ENCODE results near the gene ARL14EPL. TPM values are rescaled to one million over a fixed set of nuclear protein-coding genes. Genes with fewer than 3 reads are reported as not detected.

ARL14EPL gene
- total RNA-seq, 4 donors from 2014 or later = 0.15 TPM; not detected in 3

DNA sequence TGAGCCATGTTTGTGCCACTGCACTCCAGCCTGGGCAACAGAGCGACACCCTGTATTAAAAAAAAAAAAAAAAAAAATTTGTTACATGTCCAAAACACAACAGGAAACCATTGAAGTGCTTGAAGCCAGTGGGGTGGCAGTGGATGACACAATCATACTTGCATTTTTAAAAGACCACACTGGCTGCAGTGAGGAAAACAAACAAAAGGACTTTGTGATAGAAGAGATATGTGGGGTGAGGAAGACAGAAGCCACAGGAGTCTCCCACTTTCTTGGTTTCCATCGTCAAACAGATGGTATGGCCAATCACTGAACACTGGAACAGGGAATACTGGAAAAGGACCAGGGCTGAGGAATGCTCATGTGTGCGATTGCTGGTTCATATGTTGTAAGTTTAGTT is 31.7 kb downstream of the ARL14EPL start:
- TF ChIP-seq POLR2AphosphoS5 (IDR thresholded peaks at IDR 0.05) (no peak), CTCF (IDR thresholded peaks at IDR 0.05) (no peak), EP300 (IDR thresholded peaks at IDR 0.05) (no peak), POLR2A (IDR thresholded peaks at IDR 0.05) (no peak)
- ATAC-seq = no peak
- H3K4me3 ChIP-seq = no peak overlapping the region
- no peaks in the 10 kb centered on the region for H3K36me3 ChIP-seq
- WGBS, 2 donors (ENCODE audit: low coverage in 1 of 2) = 80 to 87% methylated on average over 2 of the region's 3 CpGs
- H3K4me1 ChIP-seq = no peaks in the 10 kb centered on the region
- peaks cover 35% of the 10 kb centered on the region for H3K27me3 ChIP-seq
- no peak overlapping the region for H3K27ac ChIP-seq
- no peaks in the 10 kb centered on the region for H3K9me3 ChIP-seq

GRCh38 chr5:116068028-116068632 is 35.9 kb downstream of the ARL14EPL start:
- TF ChIP-seq POLR2AphosphoS5 (IDR thresholded peaks at IDR 0.05) (no peak), CTCF (IDR thresholded peaks at IDR 0.05) (peak; percentile 75 to 82 (median 79))
- Histone ChIP-seq H3K27me3 (peaks cover 21% of the 10 kb centered on the region), H3K36me3 (no peaks in the 10 kb centered on the region), H3K4me3 (no peak overlapping the region), H3K9me3 (no peaks in the 10 kb centered on the region), H3K4me1 (no peaks in the 10 kb centered on the region), H3K27ac (no peak overlapping the region)
- no peak for ATAC-seq
- WGBS, 2 donors (ENCODE audit: low coverage in 1 of 2) = 9 to 12% methylated on average over 4 of the region's 4 CpGs

GRCh38 chr5:116071211-116071610 is 38.9 kb downstream of the ARL14EPL start:
- Histone ChIP-seq H3K36me3 (no peaks in the 10 kb centered on the region), H3K27ac (no peak overlapping the region), H3K9me3 (no peaks in the 10 kb centered on the region), H3K4me1 (no peaks in the 10 kb centered on the region), H3K27me3 (peaks cover 9% of the 10 kb centered on the region), H3K4me3 (no peak overlapping the region)
- 78 to 92% methylated on average over 1 of the region's 1 CpG for WGBS, 2 donors (ENCODE audit: low coverage in 1 of 2)
- no peak for ATAC-seq
- no peak for TF ChIP-seq POLR2A (IDR thresholded peaks at IDR 0.05)
- no peak for TF ChIP-seq CTCF (IDR thresholded peaks at IDR 0.05)
- no peak for TF ChIP-seq EP300 (IDR thresholded peaks at IDR 0.05)
- no peak for TF ChIP-seq POLR2AphosphoS5 (IDR thresholded peaks at IDR 0.05)

- Histone ChIP-seq H3K4me1 (no peaks in the 10 kb centered on the region), H3K4me3 (no peak overlapping the region), H3K9me3 (no peaks in the 10 kb centered on the region), H3K27me3 (no peaks in the 10 kb centered on the region), H3K27ac (no peak overlapping the region), H3K36me3 (peaks cover 0 to 3% of the 10 kb centered on the region in 2 donors)
- WGBS, 2 donors (ENCODE audit: low coverage in 1 of 2) = 52 to 62% methylated on average over 3 to 6 of the region's 6 CpGs
- no peak for ATAC-seq
- TF ChIP-seq CTCF (IDR thresholded peaks at IDR 0.05) (no peak), POLR2AphosphoS5 (IDR thresholded peaks at IDR 0.05) (no peak), EP300 (IDR thresholded peaks at IDR 0.05) (no peak), POLR2A (IDR thresholded peaks at IDR 0.05) (no peak)
Observed at GRCh38 chr5:116075191-116075831, 43.0 kb downstream of the ARL14EPL start.

DNA sequence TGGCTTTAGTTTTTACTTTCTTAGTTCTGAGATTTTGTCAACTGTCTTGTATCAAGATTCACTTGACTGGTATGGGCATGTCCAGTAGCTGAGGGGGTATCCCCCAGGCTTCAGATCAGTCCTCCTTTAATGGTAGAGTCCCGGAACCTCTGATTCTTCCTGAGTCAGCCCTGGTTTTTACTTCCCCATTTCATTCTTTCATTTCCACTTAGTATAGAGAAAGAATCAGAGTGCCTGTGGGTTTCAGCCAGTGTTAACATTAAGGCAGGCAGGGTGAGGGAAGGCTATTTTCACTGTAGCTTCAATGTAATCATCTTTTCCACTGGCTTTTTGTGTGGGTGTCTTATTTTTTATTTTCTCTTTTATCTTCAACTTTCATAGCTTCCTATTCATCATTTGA is 44.2 kb downstream of the ARL14EPL start:
- TF ChIP-seq POLR2AphosphoS5 (IDR thresholded peaks at IDR 0.05) = no peak
- TF ChIP-seq POLR2A (IDR thresholded peaks at IDR 0.05) = no peak
- no peak for TF ChIP-seq CTCF (IDR thresholded peaks at IDR 0.05)
- TF ChIP-seq EP300 (IDR thresholded peaks at IDR 0.05) = no peak
- 91 to 100% methylated on average over 1 of the region's 1 CpG for WGBS, 2 donors (ENCODE audit: low coverage in 1 of 2)
- H3K9me3 ChIP-seq = no peaks in the 10 kb centered on the region
- H3K27me3 ChIP-seq = no peaks in the 10 kb centered on the region
- no peak for ATAC-seq
- no peaks in the 10 kb centered on the region for H3K4me1 ChIP-seq
- H3K27ac ChIP-seq = no peak overlapping the region
- H3K4me3 ChIP-seq = no peak overlapping the region
- H3K36me3 ChIP-seq = peaks cover 0 to 9% of the 10 kb centered on the region in 2 donors

Measured in gastroesophageal sphincter (tissue), 4 donors.